HG03342 (cell line): ENCODE measurements around the gene PTPRD.
"Not testable (repeated sequence)": the region's sequence is repeated elsewhere in the genome, so short reads cannot be mapped to it uniquely, and the experiment has no call there.

ENCODE experiments used
- ATAC-seq: cut with Tn5 transposase; IDR thresholded peaks from one replicate; pipeline ENCODE4 v1.9.1; 2021; ENCODE audit warnings: mild to moderate bottlenecking, moderate library complexity; ENCODE audit not compliant: unreplicated experiment

The PTPRD gene

GRCh38 chr9:9536523-9536922, 1076.3 kb downstream of the PTPRD start:
- no peak for ATAC-seq

- ATAC-seq = no peak
Measured at GRCh38 chr9:9523476-9524139, 1089.2 kb downstream of the PTPRD start.

- no peak for ATAC-seq
Measured at GRCh38 chr9:9522406-9522805, 1090.4 kb downstream of the PTPRD start.

- no peak for ATAC-seq
Measured at GRCh38 chr9:9521033-9521779, 1091.6 kb downstream of the PTPRD start.

GRCh38 chr9:9504869-9505268, 1107.9 kb downstream of the PTPRD start:
- no peak for ATAC-seq

GRCh38 chr9:9499546-9499945, 1113.3 kb downstream of the PTPRD start:
- no peak for ATAC-seq

- ATAC-seq = no peak
Measured at GRCh38 chr9:9498846-9499245, 1114.0 kb downstream of the PTPRD start.

GRCh38 chr9:9498128-9498527, 1114.7 kb downstream of the PTPRD start:
- no peak for ATAC-seq

GRCh38 chr9:9494336-9494735, 1118.5 kb downstream of the PTPRD start:
- no peak for ATAC-seq

GRCh38 chr9:9492506-9492905, 1120.3 kb downstream of the PTPRD start:
- no peak for ATAC-seq

- no peak for ATAC-seq
Measured at GRCh38 chr9:9489183-9489582, 1123.6 kb downstream of the PTPRD start.

- no peak for ATAC-seq
Measured at GRCh38 chr9:9483175-9483574, 1129.6 kb downstream of the PTPRD start.

GRCh38 chr9:9478741-9479140, 1134.1 kb downstream of the PTPRD start:
- no peak for ATAC-seq

GRCh38 chr9:9469271-9469670, 1143.5 kb downstream of the PTPRD start:
- no peak for ATAC-seq

- ATAC-seq = not testable (repeated sequence)
Measured at GRCh38 chr9:9441874-9442273, 1170.9 kb downstream of the PTPRD start.

- no peak for ATAC-seq
Measured at GRCh38 chr9:9437641-9438040, 1175.2 kb downstream of the PTPRD start.

GRCh38 chr9:9426454-9426853, 1186.3 kb downstream of the PTPRD start:
- not testable (repeated sequence) for ATAC-seq

- no peak for ATAC-seq
Measured at GRCh38 chr9:9412241-9412640, 1200.6 kb downstream of the PTPRD start.

- no peak for ATAC-seq
Measured at GRCh38 chr9:9410736-9411135, 1202.1 kb downstream of the PTPRD start.

GRCh38 chr9:9399982-9400381, 1212.8 kb downstream of the PTPRD start:
- ATAC-seq = no peak

GRCh38 chr9:9396518-9396917, 1216.3 kb downstream of the PTPRD start:
- no peak for ATAC-seq

- ATAC-seq = no peak
Measured at GRCh38 chr9:9395539-9395938, 1217.3 kb downstream of the PTPRD start.

GRCh38 chr9:9392755-9393154, 1220.0 kb downstream of the PTPRD start:
- no peak for ATAC-seq
